Measurements from ENCODE around the gene NUFIP1.

DNA sequence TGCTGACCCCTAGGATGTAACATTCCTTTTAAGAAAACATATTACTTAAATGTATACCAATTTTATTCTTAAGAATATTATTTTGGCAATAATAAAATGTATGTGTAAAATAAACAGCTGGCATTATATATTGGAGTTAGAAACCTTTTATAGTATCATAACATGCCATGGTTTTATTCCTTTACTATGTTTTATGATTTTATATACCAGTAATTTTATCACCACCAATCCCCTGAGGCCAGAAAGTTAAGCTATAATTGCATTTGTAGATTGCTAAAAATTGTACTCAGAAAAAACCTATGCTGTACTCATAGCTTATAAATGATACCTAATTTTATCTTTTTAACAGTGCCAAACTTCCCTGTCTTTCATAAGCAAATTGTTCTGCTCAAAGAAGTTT, 18.0 kb upstream of the NUFIP1 start:
- no peak for TF ChIP-seq POLR2A (IDR thresholded peaks at IDR 0.05)
- TF ChIP-seq, protein P1, sequence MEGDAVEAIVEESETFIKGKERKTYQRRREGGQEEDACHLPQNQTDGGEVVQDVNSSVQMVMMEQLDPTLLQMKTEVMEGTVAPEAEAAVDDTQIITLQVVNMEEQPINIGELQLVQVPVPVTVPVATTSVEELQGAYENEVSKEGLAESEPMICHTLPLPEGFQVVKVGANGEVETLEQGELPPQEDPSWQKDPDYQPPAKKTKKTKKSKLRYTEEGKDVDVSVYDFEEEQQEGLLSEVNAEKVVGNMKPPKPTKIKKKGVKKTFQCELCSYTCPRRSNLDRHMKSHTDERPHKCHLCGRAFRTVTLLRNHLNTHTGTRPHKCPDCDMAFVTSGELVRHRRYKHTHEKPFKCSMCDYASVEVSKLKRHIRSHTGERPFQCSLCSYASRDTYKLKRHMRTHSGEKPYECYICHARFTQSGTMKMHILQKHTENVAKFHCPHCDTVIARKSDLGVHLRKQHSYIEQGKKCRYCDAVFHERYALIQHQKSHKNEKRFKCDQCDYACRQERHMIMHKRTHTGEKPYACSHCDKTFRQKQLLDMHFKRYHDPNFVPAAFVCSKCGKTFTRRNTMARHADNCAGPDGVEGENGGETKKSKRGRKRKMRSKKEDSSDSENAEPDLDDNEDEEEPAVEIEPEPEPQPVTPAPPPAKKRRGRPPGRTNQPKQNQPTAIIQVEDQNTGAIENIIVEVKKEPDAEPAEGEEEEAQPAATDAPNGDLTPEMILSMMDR (IDR thresholded peaks at IDR 0.05) = no peak
- no peak for TF ChIP-seq EP300 (IDR thresholded peaks at IDR 0.05)

All from ovary (tissue), 3 donors.